ENCODE measurements around the gene PGBD5.

GRCh38 chr1:230289350-230289644, 136.8 kb downstream of the PGBD5 start:
- TF ChIP-seq PCBP1 (IDR thresholded peaks at IDR 0.05; ENCODE audit: low read depth, low read length, poor library complexity, severe bottlenecking) (no peak), TARDBP (IDR thresholded peaks at IDR 0.05) (no peak), POLR2AphosphoS5 (IDR thresholded peaks at IDR 0.05; ENCODE audit: control insufficient read depth, insufficient read depth, low read depth, low read length) (no peak), NR2C2 (CRISPR knock-in tag; IDR thresholded peaks at IDR 0.05) (no peak), NR2C2 (tag; IDR thresholded peaks at IDR 0.05) (no peak), ZNF212 (CRISPR knock-in tag; IDR thresholded peaks at IDR 0.05) (no peak), ETS1 (conservative IDR thresholded peaks at IDR 0.05; ENCODE audit: control insufficient read depth, low read depth, low read length) (no peak), SMAD1 (IDR thresholded peaks at IDR 0.05; ENCODE audit: low read depth, low read length, partially characterized antibody) (no peak), PHF8 (IDR thresholded peaks at IDR 0.05; ENCODE audit: borderline replicate concordance, low read length) (no peak), GABPA (tag; conservative IDR thresholded peaks at IDR 0.05; ENCODE audit: low read depth) (no peak), CTCF (IDR thresholded peaks at IDR 0.05 in 2 of 3, conservative IDR thresholded peaks at IDR 0.05 in 1 of 3; ENCODE audit: insufficient read depth in 2 of 3, low read depth in 1 of 3, low read length in 3 of 3) (no peak), FOXA3 (CRISPR knock-in tag; conservative IDR thresholded peaks at IDR 0.05 in 1 of 2, IDR thresholded peaks at IDR 0.05 in 1 of 2) (no peak), E2F1 (CRISPR knock-in tag; IDR thresholded peaks at IDR 0.05) (no peak), SMARCC2 (IDR thresholded peaks at IDR 0.05; ENCODE audit: low read depth) (no peak), POLR2A (conservative IDR thresholded peaks at IDR 0.05) (no peak)

Measured in K562 (cell line).